Measurements from ENCODE around the gene NFYB.
"Not testable (repeated sequence)": the region's sequence is repeated elsewhere in the genome, so short reads cannot be mapped to it uniquely, and the experiment has no call there.

Gene NFYB

DNA sequence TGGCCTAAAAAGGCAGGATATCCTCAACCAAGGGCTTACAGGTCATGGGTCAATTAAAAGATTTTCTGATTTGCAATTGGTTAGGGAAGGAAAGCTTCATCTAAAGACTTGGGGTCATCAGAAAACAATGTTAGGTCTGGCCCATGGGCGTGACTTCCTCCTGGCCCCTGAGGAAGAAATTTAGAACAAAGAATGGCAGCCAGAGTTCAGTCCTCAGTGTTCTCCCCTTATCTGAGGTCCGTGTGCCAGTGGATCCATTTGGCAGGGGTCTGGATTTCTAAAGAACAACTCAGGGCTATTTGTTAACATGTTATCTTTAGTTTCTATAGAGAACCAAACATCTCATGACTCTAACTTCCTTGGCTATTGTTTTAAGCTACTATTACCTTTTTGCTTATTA, 27.8 kb upstream of the NFYB start:
- TF ChIP-seq, protein P1, sequence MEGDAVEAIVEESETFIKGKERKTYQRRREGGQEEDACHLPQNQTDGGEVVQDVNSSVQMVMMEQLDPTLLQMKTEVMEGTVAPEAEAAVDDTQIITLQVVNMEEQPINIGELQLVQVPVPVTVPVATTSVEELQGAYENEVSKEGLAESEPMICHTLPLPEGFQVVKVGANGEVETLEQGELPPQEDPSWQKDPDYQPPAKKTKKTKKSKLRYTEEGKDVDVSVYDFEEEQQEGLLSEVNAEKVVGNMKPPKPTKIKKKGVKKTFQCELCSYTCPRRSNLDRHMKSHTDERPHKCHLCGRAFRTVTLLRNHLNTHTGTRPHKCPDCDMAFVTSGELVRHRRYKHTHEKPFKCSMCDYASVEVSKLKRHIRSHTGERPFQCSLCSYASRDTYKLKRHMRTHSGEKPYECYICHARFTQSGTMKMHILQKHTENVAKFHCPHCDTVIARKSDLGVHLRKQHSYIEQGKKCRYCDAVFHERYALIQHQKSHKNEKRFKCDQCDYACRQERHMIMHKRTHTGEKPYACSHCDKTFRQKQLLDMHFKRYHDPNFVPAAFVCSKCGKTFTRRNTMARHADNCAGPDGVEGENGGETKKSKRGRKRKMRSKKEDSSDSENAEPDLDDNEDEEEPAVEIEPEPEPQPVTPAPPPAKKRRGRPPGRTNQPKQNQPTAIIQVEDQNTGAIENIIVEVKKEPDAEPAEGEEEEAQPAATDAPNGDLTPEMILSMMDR (IDR thresholded peaks at IDR 0.05) = no peak
- H3K4me3 ChIP-seq (ENCODE audit: low read depth in 1 of 2, low read length in 1 of 2) = no peak overlapping the region
- H3K4me1 ChIP-seq (ENCODE audit: control insufficient read depth in 1 of 2, insufficient read depth in 1 of 2, low read depth in 1 of 2, low read length in 1 of 2) = no peaks in the 10 kb centered on the region

DNA sequence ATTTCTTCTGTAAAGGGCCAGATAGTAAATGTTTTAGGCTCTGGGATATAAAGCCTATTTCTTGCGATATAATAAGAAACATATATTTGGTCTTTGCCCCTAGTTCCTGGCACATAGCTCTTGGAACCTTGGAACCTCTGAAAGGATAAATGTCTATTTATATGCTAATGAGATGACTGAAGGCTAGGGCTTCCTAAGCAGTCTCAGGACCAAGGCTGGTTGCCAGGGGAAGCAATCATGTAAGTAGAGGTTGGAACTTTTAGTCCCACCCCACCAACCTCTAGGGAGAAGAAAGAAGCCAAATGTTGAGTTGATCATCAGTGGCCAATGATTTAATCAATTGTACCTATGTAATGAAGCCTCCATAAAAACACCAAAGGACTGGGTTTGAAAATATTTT, 26.6 kb upstream of the NFYB start:
- Histone ChIP-seq H3K27ac (no peak overlapping the region), H3K4me3 (ENCODE audit: low read depth in 1 of 2, low read length in 1 of 2) (no peak overlapping the region), H3K4me1 (ENCODE audit: control insufficient read depth in 1 of 2, insufficient read depth in 1 of 2, low read depth in 1 of 2, low read length in 1 of 2) (no peaks in the 10 kb centered on the region), H3K9me3 (no peaks in the 10 kb centered on the region), H3K27me3 (no peaks in the 10 kb centered on the region), H3K36me3 (no peaks in the 10 kb centered on the region)
- TF ChIP-seq, protein P1 (IDR thresholded peaks at IDR 0.05) = no peak

More for the DNA sequence above, 27.8 kb upstream of the NFYB start:
- no peaks in the 10 kb centered on the region for H3K27me3 ChIP-seq
- H3K36me3 ChIP-seq = no peaks in the 10 kb centered on the region
- no peaks in the 10 kb centered on the region for H3K9me3 ChIP-seq
- no peak overlapping the region for H3K27ac ChIP-seq

DNA sequence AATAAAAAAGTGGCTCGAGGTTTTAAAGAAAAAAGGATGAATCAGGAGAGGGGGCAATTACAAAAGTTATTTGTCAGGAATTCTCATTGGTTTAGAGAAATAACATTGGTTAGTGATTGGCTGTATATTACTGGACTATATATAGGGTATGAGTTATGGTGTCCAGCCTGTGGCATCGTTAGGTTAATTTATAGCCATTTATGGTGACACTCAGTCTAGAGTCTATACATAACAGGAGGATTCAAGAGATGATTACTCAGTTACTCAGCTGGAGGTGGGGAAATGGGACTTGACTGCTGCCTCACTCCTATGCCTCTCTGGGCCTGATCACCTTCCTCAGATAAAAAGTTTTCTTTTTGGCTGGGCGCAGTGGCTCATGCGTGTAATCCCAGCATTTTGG, 25.6 kb upstream of the NFYB start:
- TF ChIP-seq, protein P1 (IDR thresholded peaks at IDR 0.05) = no peak
- Histone ChIP-seq H3K27ac (no peak overlapping the region), H3K9me3 (no peaks in the 10 kb centered on the region), H3K4me1 (ENCODE audit: control insufficient read depth in 1 of 2, insufficient read depth in 1 of 2, low read depth in 1 of 2, low read length in 1 of 2) (no peaks in the 10 kb centered on the region), H3K36me3 (no peaks in the 10 kb centered on the region), H3K27me3 (no peaks in the 10 kb centered on the region), H3K4me3 (ENCODE audit: low read depth in 1 of 2, low read length in 1 of 2) (no peak overlapping the region)

DNA sequence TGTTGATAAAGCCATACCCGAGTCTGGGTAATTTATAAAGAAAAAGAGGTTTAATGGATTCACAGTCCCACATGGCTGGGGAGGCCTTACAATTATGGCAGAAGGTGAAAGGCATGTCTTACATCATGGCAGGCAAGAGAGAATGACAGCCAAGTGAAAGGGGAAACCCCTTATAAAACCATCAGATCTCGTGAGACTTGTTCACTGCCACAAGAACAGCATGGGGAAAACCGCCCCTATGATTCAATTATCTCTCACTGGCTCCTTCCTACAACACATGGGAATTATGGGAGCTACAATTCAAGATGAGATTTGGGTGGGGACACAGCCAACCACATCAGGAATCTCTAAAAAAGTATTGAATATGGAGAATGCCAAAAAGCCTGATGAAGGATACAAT, 25.0 kb upstream of the NFYB start:
- H3K36me3 ChIP-seq; H3K4me3 ChIP-seq (ENCODE audit: low read depth in 1 of 2, low read length in 1 of 2); H3K4me1 ChIP-seq (ENCODE audit: control insufficient read depth in 1 of 2, insufficient read depth in 1 of 2, low read depth in 1 of 2, low read length in 1 of 2); H3K27ac ChIP-seq; H3K9me3 ChIP-seq; H3K27me3 ChIP-seq: not testable (repeated sequence)

DNA sequence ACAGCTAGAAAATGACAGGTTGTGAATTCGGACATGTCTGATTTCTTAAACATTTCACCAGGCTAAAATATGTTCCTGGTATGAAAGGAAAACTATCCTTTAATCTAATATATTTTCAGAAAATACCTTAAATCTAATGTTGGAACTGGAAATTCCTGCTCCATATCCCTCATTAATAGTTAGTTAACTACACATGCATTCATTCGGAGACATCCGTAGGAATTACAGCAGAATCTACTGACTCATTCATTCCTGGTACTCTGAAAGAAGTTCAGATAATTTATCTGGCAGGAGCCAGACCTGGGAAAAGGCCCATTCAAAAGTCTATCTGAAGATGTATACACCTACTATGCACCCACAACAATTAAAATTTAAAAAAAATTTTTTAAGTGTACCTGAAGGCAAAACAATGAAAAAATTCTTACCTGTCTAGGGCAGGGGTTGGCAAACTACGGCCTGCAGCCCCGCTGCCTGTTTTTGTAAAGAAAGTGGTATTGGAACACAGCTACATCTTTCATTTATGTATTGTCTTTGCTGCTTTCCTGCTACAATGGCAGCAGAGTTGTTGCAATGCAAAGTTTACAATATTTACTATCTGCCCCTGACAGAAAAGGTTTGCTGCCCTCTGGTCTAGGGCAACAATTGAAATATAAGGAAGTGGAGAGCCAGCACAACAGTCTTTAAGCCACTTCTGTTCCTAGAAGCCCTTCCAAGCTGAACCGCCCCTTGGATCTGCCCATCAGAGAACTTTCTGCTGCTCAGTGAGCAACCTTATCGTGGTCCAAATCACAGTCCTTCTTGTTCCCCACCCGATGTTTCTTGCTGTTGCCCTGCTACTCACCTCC, 17.9 kb upstream of the NFYB start:
- no peak overlapping the region for H3K4me3 ChIP-seq (ENCODE audit: low read depth in 1 of 2, low read length in 1 of 2)
- TF ChIP-seq, protein P1 (IDR thresholded peaks at IDR 0.05) = no peak
- no peak overlapping the region for H3K27ac ChIP-seq
- H3K36me3 ChIP-seq = no peaks in the 10 kb centered on the region
- H3K9me3 ChIP-seq = no peaks in the 10 kb centered on the region
- no peaks in the 10 kb centered on the region for H3K27me3 ChIP-seq
- no peaks in the 10 kb centered on the region for H3K4me1 ChIP-seq (ENCODE audit: control insufficient read depth in 1 of 2, insufficient read depth in 1 of 2, low read depth in 1 of 2, low read length in 1 of 2)

DNA sequence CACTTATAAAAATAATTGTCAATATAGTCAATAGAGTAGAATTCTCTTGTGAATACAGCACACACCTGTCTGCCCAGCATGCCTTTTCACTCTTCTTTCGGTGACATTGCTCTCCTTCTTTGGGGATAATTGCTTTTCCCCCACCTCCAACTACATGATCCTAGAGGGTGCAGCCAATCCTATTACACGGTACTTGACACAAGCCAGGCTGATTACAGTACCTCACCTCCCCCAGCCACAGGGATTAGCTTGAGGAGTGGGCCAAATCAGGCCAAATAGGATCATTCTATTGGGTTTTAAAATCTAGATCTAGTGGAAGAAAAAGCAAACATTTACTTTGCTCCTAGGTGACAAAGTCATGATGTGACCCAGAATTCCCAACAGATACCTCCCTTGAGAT, 16.8 kb upstream of the NFYB start:
- Histone ChIP-seq H3K27me3 (no peaks in the 10 kb centered on the region), H3K4me1 (ENCODE audit: control insufficient read depth in 1 of 2, insufficient read depth in 1 of 2, low read depth in 1 of 2, low read length in 1 of 2) (no peaks in the 10 kb centered on the region), H3K36me3 (no peaks in the 10 kb centered on the region), H3K9me3 (no peaks in the 10 kb centered on the region), H3K4me3 (ENCODE audit: low read depth in 1 of 2, low read length in 1 of 2) (no peak overlapping the region), H3K27ac (no peak overlapping the region)
- TF ChIP-seq, protein P1 (IDR thresholded peaks at IDR 0.05) = no peak

Measured in neutrophil (primary cell).